GM12801 (cell line): ENCODE measurements around the gene OR1B1.
"Not testable (repeated sequence)": the region's sequence is repeated elsewhere in the genome, so short reads cannot be mapped to it uniquely, and the experiment has no call there.

ENCODE experiments used
- TF ChIP-seq, protein P1 (sequence below): IDR thresholded peaks from one replicate; pipeline ENCODE4 v1.5.1; 2011; ENCODE audit warnings: control low read depth; ENCODE audit not compliant: insufficient read length; ENCODE audit errors: extremely low read depth

Gene OR1B1

DNA sequence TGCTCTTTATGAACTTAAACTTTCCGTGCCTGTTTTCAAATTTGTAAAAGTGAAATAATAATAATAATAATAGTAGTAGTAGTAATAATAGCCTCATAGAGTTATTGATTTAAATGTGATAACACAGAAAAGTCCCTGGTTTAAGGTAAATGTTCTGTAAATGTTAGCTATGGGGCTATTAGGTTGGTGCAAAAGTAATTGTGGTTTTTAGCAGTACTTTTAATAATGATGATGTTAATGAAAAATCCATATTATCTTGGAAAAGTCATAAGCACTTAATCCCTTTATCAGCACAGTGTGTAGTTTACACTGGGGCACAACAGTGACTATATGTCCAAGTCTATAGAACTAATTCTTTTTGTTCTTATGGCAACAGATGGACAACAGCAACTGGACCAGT is 43.1 kb downstream of the OR1B1 start, which contains the start of gene OR1Q1:
Gene OR1Q1, plus strand, starts transcription at position 377 of the 400 bp plus-strand sequence. Its CDS starts 0 bp downstream, at position 377.
- TF ChIP-seq, protein P1, sequence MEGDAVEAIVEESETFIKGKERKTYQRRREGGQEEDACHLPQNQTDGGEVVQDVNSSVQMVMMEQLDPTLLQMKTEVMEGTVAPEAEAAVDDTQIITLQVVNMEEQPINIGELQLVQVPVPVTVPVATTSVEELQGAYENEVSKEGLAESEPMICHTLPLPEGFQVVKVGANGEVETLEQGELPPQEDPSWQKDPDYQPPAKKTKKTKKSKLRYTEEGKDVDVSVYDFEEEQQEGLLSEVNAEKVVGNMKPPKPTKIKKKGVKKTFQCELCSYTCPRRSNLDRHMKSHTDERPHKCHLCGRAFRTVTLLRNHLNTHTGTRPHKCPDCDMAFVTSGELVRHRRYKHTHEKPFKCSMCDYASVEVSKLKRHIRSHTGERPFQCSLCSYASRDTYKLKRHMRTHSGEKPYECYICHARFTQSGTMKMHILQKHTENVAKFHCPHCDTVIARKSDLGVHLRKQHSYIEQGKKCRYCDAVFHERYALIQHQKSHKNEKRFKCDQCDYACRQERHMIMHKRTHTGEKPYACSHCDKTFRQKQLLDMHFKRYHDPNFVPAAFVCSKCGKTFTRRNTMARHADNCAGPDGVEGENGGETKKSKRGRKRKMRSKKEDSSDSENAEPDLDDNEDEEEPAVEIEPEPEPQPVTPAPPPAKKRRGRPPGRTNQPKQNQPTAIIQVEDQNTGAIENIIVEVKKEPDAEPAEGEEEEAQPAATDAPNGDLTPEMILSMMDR, result no peak

GRCh38 chr9:122609804-122610203 is 47.6 kb downstream of the OR1B1 start:
- TF ChIP-seq, protein P1, result no peak

DNA sequence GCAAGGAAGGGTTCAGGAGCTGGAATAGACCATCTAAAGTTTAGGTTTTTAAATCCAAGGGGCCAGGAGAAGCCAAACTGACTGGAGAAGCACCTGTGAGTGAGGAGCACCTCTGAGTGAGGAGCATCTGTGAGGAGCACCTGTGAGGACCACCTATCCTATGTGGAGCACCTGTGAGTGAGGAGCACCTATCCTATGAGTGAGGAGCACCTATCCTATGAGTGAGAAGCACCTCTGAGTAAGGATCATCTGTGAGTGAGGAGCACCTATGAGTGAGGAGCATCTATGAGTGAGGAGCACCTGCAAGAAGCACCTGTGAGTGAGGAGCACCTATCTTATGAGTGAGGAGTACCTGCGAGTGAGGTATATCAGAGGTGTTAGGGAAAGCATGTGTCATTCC is 50.8 kb downstream of the OR1B1 start:
- TF ChIP-seq, protein P1, result no peak

GRCh38 chr9:122605691-122606090 is 51.7 kb downstream of the OR1B1 start:
- TF ChIP-seq, protein P1, result no peak

DNA sequence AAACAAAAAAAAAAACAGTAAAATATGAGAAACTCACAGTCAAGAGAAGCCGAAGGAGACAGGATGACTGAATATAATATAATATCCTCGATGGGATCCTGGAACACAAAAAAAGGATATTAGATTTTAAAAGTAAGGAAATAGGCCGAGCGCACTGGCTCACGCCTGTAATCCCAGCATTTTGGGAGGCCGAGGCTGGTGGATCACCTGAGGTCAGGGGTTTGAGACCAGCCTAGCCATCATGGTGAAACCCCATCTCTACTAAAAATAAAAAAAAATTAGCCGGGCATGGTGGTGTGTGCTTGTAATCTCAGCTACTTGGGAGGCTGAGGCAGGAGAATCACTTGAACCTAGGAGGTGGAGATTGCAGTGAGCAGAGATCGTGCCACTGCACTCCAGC is 74.1 kb downstream of the OR1B1 start, which contains the start of gene OR1L8:
Gene OR1L8, minus strand, starts transcription at position 101 of the 400 bp plus-strand sequence. CDS start 14,907 bp downstream, outside the sequence.
- TF ChIP-seq, protein P1, result not testable (repeated sequence)

DNA sequence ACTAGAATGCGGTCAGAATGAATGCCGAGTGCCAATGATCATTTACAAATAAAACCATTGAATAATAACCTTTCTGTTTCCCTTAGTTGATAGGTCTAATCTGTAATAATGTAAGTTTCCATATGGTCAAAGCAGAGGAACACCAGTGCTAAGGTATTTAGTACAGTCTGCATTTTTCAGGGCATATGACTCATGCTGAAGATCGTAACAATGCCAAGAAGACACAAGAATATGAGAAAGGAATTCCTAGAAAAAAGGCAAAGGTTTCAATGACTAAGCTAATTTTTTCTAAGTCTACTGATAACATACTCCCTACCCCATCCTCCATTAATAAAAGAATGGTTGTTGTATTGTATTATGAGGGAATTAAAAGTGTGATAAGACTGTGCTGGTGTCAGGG is 77.1 kb downstream of the OR1B1 start:
- TF ChIP-seq, protein P1, result no peak

DNA sequence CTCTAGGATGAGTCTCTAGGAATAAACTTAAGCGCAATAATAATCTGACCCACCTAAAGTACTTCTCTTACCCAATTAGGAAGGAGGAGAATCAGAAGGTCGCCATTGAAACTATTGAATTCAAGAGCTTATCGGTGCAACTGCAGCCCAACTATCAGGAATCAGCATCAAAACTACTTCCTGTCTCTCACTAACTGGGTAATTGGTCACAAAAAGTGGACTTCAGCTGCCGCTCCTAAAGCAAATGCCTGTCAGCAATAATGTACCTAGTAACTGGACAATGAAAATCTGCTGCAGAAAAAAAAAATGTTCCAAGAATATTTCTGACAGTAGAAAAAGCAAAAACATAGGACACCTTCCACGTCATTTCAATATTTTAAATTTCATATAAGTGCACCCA is 77.6 kb downstream of the OR1B1 start:
- TF ChIP-seq, protein P1, result no peak
